A673 (cell line): ENCODE measurements around the gene PPHLN1. TPM values are rescaled to one million over a fixed set of nuclear protein-coding genes. Genes with fewer than 3 reads are reported as not detected.
"Not testable (repeated sequence)": the region's sequence is repeated elsewhere in the genome, so short reads cannot be mapped to it uniquely, and the experiment has no call there.

Source experiments
- BruUV-seq: library from RNA; stranded (reverse); fragments of 400-500 nt; replicated peaks from 2 replicates; lab custom pipeline; 2021; lab: Mats Ljungman, UMichigan
- CTCF ChIA-PET: fragments of 300-600 bp; sonication (Branson Sonifier 250); formaldehyde crosslinking; loops from one replicate; lab custom pipeline; 2022; ENCODE audit warnings: antibody characterized with exemption; lab: Charles Lee
- POLR2A ChIA-PET: fragments of 300-600 bp; sonication (Branson Sonifier 250); formaldehyde crosslinking; loops from one replicate; lab custom pipeline; 2022; ENCODE audit warnings: antibody characterized with exemption; ENCODE audit not compliant: low non-redundant PET; lab: Charles Lee
- DNase-seq: peaks from one replicate; pipeline ENCODE4 v3.0.0-alpha.2; 2015; ENCODE audit warnings: low spot score
- H3K27ac ChIP-seq: fragments of 200-600 bp; sonication (generic); 2 replicates; pipeline ENCODE4 v1.5.1; 2016; ENCODE audit warnings: mixed run types, low read depth, mild to moderate bottlenecking, mixed read lengths, antibody characterized with exemption, low read length; ENCODE audit not compliant: poor library complexity, severe bottlenecking
- H3K27me3 ChIP-seq: fragments of 200-600 bp; sonication (generic); replicated peaks from 2 replicates; pipeline ENCODE4 v1.6.1; 2017; ENCODE audit warnings: mixed run types, low read depth, mild to moderate bottlenecking, mixed read lengths, antibody characterized with exemption, low read length; ENCODE audit not compliant: insufficient read depth, poor library complexity
- H3K36me3 ChIP-seq: fragments of 200-600 bp; sonication (generic); 2 replicates; pipeline ENCODE4 v1.6.1; 2016; ENCODE audit warnings: mixed run types, mild to moderate bottlenecking, mixed read lengths, antibody characterized with exemption, low read length; ENCODE audit not compliant: insufficient read depth, poor library complexity, severe bottlenecking
- H3K4me1 ChIP-seq: fragments of 200-600 bp; sonication (generic); 2 replicates; pipeline ENCODE4 v1.6.1; 2017; ENCODE audit warnings: mixed run types, mild to moderate bottlenecking, mixed read lengths, antibody characterized with exemption, low read length; ENCODE audit not compliant: insufficient read depth, poor library complexity, severe bottlenecking
- H3K4me3 ChIP-seq: fragments of 200-600 bp; sonication (generic); 2 replicates; pipeline ENCODE4 v1.5.1; 2016; ENCODE audit warnings: low read depth, mixed run types, mild to moderate bottlenecking, mixed read lengths, low read length; ENCODE audit not compliant: poor library complexity, severe bottlenecking
- H3K9me3 ChIP-seq: fragments of 200-600 bp; sonication (generic); 2 replicates; pipeline ENCODE4 v1.6.1; 2016; ENCODE audit warnings: mixed run types, low read depth, mild to moderate bottlenecking, mixed read lengths, antibody characterized with exemption, low read length; ENCODE audit not compliant: poor library complexity, severe bottlenecking
- CTCF ChIP-seq: fragments of 300-800, 200-600 bp; sonication (generic); conservative IDR thresholded peaks from 2 replicates; pipeline ENCODE4 v1.5.1; 2017; ENCODE audit warnings: low read depth, mild to moderate bottlenecking, antibody characterized with exemption, low read length, moderate library complexity, mixed read lengths
- EZH2 ChIP-seq: fragments of 200-600 bp; sonication (generic); IDR thresholded peaks from 2 replicates; pipeline ENCODE4 v1.6.1; 2017; ENCODE audit warnings: borderline replicate concordance, low read depth, mild to moderate bottlenecking, mixed read lengths, antibody characterized with exemption, low read length; ENCODE audit not compliant: poor library complexity, severe bottlenecking
- intact Hi-C: fragments of 100-400 bp; cut with micrococcal nuclease; formaldehyde crosslinking; loops from one replicate; pipeline ENCODE4 v1.10.0; 2022; ENCODE audit not compliant: unreplicated experiment
- total RNA-seq: library from RNA; stranded (reverse); gene quantifications from 2 replicates; pipeline ENCODE4 v1.2.3, GENCODE V29; 2021

The PPHLN1 gene
- total RNA-seq, 1 experiment from 2014 or later: 90.1 TPM

DNA sequence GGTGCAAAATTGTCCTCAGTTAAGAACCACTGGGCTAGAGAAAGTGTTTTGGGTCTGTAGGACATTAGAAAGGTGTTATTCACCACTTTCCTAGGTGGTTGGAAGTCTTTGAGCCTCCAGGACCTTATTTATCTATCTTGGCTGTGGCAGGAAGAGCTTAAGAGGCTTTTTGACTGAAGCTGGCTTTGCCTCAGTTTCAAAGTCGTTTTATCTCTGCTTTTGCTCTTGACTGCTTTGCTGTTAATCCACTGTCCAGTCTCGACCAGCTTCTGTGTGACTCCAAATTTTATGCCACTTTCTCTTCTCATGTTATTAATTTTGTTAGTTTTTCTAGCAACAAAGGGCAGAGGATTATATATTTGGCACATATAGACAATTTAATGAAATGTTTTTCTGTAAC, 60.3 kb downstream of the PPHLN1 start:
- CTCF ChIA-PET: no interaction called here
- BruUV-seq: no TSS peak

DNA sequence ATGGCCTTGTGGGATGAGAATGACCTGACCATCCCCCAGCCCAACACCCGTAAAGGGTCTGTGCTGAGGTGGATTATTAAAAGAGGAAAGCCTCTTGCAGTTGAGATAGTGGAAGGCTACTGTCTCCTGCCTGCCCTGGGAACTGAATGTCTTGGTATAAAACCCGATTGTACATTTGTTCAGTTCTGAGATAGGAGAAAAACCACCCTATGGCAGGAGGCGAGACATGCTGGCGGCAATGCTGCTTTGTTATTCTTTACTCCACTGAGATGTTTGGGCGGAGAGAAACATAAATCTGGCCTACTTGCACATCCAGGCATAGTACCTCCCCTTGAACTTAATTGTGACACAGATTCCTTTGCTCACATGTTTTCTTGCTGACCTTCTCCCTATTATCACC, 62.1 kb downstream of the PPHLN1 start:
- H3K27ac ChIP-seq, H3K27me3 ChIP-seq, H3K4me3 ChIP-seq, H3K4me1 ChIP-seq, BruUV-seq, H3K36me3 ChIP-seq, H3K9me3 ChIP-seq, CTCF ChIA-PET, POLR2A ChIA-PET, intact Hi-C loops, DNase-seq: not testable (repeated sequence)

More for the DNA sequence above, 60.3 kb downstream of the PPHLN1 start:
- Histone ChIP-seq H3K36me3 (peaks cover 11% of the 10 kb centered on the region), H3K27ac (no peak overlapping the region), H3K27me3 (no peaks in the 10 kb centered on the region), H3K4me1 (no peaks in the 10 kb centered on the region), H3K4me3 (no peak overlapping the region), H3K9me3 (no peaks in the 10 kb centered on the region)
- TF ChIP-seq EZH2: no peak
- TF ChIP-seq CTCF: no peak
- intact Hi-C loops: no loop called here
- POLR2A ChIA-PET: interaction anchor here (0.7 kb wide), 1 partner anchor 21 kb away, joined by 3 read pairs; no protein-coding TSS in a partner anchor
- DNase-seq: no peak

DNA sequence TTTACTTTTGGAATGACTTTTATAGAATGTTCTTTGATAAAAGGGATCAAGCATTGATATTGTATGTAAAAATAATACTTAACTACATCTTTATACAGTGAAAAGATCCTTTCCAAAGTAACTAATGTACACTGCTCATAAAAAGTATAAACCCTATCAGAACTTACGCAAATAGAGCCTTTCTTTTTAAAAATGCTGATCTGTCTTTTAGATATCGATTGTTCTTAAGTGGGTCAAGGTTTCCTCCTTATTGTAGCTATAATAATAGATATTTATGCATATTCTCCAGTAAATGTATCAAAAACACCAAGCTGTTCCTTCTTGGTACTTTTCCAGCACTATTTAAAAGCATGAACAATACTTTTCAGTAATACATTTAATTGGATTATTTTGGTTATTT, 68.5 kb downstream of the PPHLN1 start:
- Histone ChIP-seq H3K36me3 (peaks cover 21% of the 10 kb centered on the region), H3K4me1 (no peaks in the 10 kb centered on the region), H3K27ac (no peak overlapping the region), H3K27me3 (no peaks in the 10 kb centered on the region), H3K4me3 (no peak overlapping the region), H3K9me3 (no peaks in the 10 kb centered on the region)
- no peak for DNase-seq
- ChIA-PET CTCF (no interaction called here), POLR2A (no interaction called here)
- TF ChIP-seq CTCF: no peak
- no peak for TF ChIP-seq EZH2
- no TSS peak for BruUV-seq
- intact Hi-C loops: no loop called here
